Left ventricle myocardium inferior (tissue), 1 donor: Measurements from ENCODE around the gene HIVEP2. TPM values are rescaled to one million over a fixed set of nuclear protein-coding genes. Genes with fewer than 3 reads are reported as not detected.

Experiments used
- DNase-seq: peaks from one replicate; pipeline ENCODE4 v3.0.0-alpha.2; 2020
- H3K27ac ChIP-seq: fragments of 200-600 bp; replicated peaks from 2 replicates; pipeline ENCODE4 v1.8.0; 2021
- H3K27me3 ChIP-seq: fragments of 200-600 bp; 2 replicates; pipeline ENCODE4 v1.8.0; 2021; ENCODE audit warnings: low read depth
- H3K36me3 ChIP-seq: fragments of 200-600 bp; 2 replicates; pipeline ENCODE4 v1.8.0; 2021
- H3K4me1 ChIP-seq: fragments of 200-600 bp; 2 replicates; pipeline ENCODE4 v1.8.0; 2021
- H3K4me3 ChIP-seq: fragments of 200-600 bp; 2 replicates; pipeline ENCODE4 v1.8.0; 2021; ENCODE audit warnings: mild to moderate bottlenecking, moderate library complexity
- H3K9me3 ChIP-seq: fragments of 200-600 bp; replicated peaks from 2 replicates; pipeline ENCODE4 v1.8.0; 2021
- intact Hi-C: fragments of 100-400 bp; cut with micrococcal nuclease; formaldehyde crosslinking; loops from one replicate; pipeline ENCODE4 v1.11.0; 2022
- total RNA-seq: library from RNA; stranded (reverse); fragmentation: NEBNext Ultra II Directional; extraction: Animal tissue kit (Norgen Biotek cat#: 25700); gene quantifications from one replicate; pipeline ENCODE4 v1.2.1, GENCODE V29; 2021
- TF ChIP-seq, protein P1 (sequence below): fragments of 200-600 bp; IDR thresholded peaks from 2 replicates; pipeline ENCODE4 v1.8.0; 2021; ENCODE audit warnings: antibody characterized with exemption, mild to moderate bottlenecking, borderline replicate concordance
- donor health status: DM: no; HTN: yes; CAD: no; lungs with severe emphysema.

HIVEP2 gene
- total RNA-seq, 1 donor from 2014 or later, result 16.2 TPM

GRCh38 chr6:142941018-142941417 lies 4.0 kb downstream of the HIVEP2 start:
- Histone ChIP-seq H3K4me1 (peaks cover 48% of the 10 kb centered on the region), H3K27ac (no peak overlapping the region)
- intact Hi-C loops, result loop anchor here (10.0 kb wide), 1 partner anchor 46 kb away; no protein-coding TSS in a partner anchor

GRCh38 chr6:142940487-142940886 lies 4.5 kb downstream of the HIVEP2 start:
- Histone ChIP-seq H3K4me3 (no peak overlapping the region), H3K36me3 (no peaks in the 10 kb centered on the region), H3K27me3 (no peaks in the 10 kb centered on the region), H3K9me3 (no peaks in the 10 kb centered on the region), H3K27ac (no peak overlapping the region), H3K4me1 (peaks cover 48% of the 10 kb centered on the region)
- TF ChIP-seq, protein P1, sequence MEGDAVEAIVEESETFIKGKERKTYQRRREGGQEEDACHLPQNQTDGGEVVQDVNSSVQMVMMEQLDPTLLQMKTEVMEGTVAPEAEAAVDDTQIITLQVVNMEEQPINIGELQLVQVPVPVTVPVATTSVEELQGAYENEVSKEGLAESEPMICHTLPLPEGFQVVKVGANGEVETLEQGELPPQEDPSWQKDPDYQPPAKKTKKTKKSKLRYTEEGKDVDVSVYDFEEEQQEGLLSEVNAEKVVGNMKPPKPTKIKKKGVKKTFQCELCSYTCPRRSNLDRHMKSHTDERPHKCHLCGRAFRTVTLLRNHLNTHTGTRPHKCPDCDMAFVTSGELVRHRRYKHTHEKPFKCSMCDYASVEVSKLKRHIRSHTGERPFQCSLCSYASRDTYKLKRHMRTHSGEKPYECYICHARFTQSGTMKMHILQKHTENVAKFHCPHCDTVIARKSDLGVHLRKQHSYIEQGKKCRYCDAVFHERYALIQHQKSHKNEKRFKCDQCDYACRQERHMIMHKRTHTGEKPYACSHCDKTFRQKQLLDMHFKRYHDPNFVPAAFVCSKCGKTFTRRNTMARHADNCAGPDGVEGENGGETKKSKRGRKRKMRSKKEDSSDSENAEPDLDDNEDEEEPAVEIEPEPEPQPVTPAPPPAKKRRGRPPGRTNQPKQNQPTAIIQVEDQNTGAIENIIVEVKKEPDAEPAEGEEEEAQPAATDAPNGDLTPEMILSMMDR, result no peak
- intact Hi-C loops, result loop anchor here (10.0 kb wide), 1 partner anchor 46 kb away; no protein-coding TSS in a partner anchor
- DNase-seq, result no peak

More at GRCh38 chr6:142941018-142941417, 4.0 kb downstream of the HIVEP2 start:
- TF ChIP-seq, protein P1, result no peak
- Histone ChIP-seq H3K27me3 (no peaks in the 10 kb centered on the region), H3K36me3 (no peaks in the 10 kb centered on the region), H3K9me3 (no peaks in the 10 kb centered on the region), H3K4me3 (no peak overlapping the region)
- no peak for DNase-seq

DNA sequence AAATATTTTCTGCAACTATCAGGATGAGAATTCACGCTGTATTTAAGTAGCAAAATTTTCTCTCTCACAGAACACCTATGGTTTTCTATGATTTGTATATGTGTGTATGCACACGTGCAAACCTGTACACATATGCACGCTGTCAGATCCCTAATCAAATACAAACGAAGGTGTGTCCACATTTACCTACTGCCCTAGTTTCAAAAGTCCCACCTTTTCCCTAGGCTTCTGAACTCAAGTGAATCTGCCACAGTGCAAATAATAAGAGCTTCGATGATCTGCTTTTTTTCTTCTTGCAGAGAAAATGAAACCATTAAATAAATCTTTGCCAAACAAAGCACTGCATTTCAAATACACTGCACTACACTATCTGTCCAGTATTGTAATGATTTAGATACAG lies 6.5 kb downstream of the HIVEP2 start:
- intact Hi-C loops, result no loop called here
- no peak for DNase-seq
- H3K36me3 ChIP-seq, result no peaks in the 10 kb centered on the region
- H3K27ac ChIP-seq, result no peak overlapping the region
- peaks cover 53% of the 10 kb centered on the region for H3K4me1 ChIP-seq
- no peak overlapping the region for H3K4me3 ChIP-seq
- no peaks in the 10 kb centered on the region for H3K27me3 ChIP-seq
- TF ChIP-seq, protein P1, result no peak
- H3K9me3 ChIP-seq, result no peaks in the 10 kb centered on the region

GRCh38 chr6:142937986-142938385 lies 7.0 kb downstream of the HIVEP2 start:
- no peak for DNase-seq
- H3K9me3 ChIP-seq, result no peaks in the 10 kb centered on the region
- intact Hi-C loops, result no loop called here
- TF ChIP-seq, protein P1, result no peak
- H3K27me3 ChIP-seq, result no peaks in the 10 kb centered on the region
- H3K36me3 ChIP-seq, result no peaks in the 10 kb centered on the region
- peaks cover 53% of the 10 kb centered on the region for H3K4me1 ChIP-seq
- no peak overlapping the region for H3K4me3 ChIP-seq
- no peak overlapping the region for H3K27ac ChIP-seq

GRCh38 chr6:142935553-142936517 lies 9.1 kb downstream of the HIVEP2 start:
- no peak overlapping the region for H3K27ac ChIP-seq
- H3K4me1 ChIP-seq, result peaks cover 49% of the 10 kb centered on the region
- H3K9me3 ChIP-seq, result no peaks in the 10 kb centered on the region
- TF ChIP-seq, protein P1, result no peak
- no peaks in the 10 kb centered on the region for H3K27me3 ChIP-seq
- intact Hi-C loops, result no loop called here
- no peak for DNase-seq
- no peak overlapping the region for H3K4me3 ChIP-seq
- no peaks in the 10 kb centered on the region for H3K36me3 ChIP-seq
